Transverse colon (tissue), 4 donors: ENCODE results near the gene CYBC1.

Experiments used
- CTCF ChIP-seq, 5 experiments: fragments of 200-600 bp in 3 of 5; fragments of 450-650 bp in 2 of 5; sonication (generic) in 3 of 5; IDR thresholded peaks; 1 replicate in 2 of 5; 2 replicates in 3 of 5; pipeline ENCODE4 v1.5.1; 2016 to 2017; ENCODE audit warnings: antibody characterized with exemption in 5 of 5, inconsistent platforms in 3 of 5, mild to moderate bottlenecking in 2 of 5, moderate library complexity in 1 of 5
- EP300 ChIP-seq: sonication (generic); formaldehyde crosslinking; IDR thresholded peaks from one replicate; pipeline ENCODE4 v1.6.1; 2017; ENCODE audit warnings: antibody characterized with exemption, low read depth
- POLR2A ChIP-seq: fragments of 450-650 bp; IDR thresholded peaks from one replicate; pipeline ENCODE4 v1.6.1; 2016; ENCODE audit warnings: antibody characterized with exemption, mild to moderate bottlenecking, moderate library complexity
- POLR2AphosphoS5 ChIP-seq, 3 donors: sonication (generic); formaldehyde crosslinking; IDR thresholded peaks; one replicate each; pipeline ENCODE4 v1.6.1; 2016; ENCODE audit warnings: antibody characterized with exemption in 3 of 3

- TF ChIP-seq EP300, result no peak
- no peak for TF ChIP-seq CTCF (IDR thresholded peaks at IDR 0.05)
- no peak for TF ChIP-seq POLR2A
- no peak for TF ChIP-seq POLR2AphosphoS5 (IDR thresholded peaks at IDR 0.05)
These were observed 45.5 kb downstream of the CYBC1 start for GRCh38 chr17:82405051-82405450.
